WERI-Rb-1 (cell line): ENCODE data around the gene KRTAP19-3.

ENCODE experiments used
- DNase-seq: peaks from one replicate; pipeline ENCODE4 v3.0.0-alpha.2; 2020
- H3K27ac ChIP-seq: fragments of 250-450 bp; sonication (Bioruptor Pico); 2 replicates; pipeline ENCODE4 v1.5.1; 2020; ENCODE audit warnings: mild to moderate bottlenecking, moderate library complexity
- H3K27me3 ChIP-seq: fragments of 250-450 bp; sonication (Bioruptor Pico); 2 replicates; pipeline ENCODE4 v1.5.1; 2021; ENCODE audit warnings: mild to moderate bottlenecking, low read depth, moderate library complexity; ENCODE audit not compliant: insufficient read depth, severe bottlenecking
- H3K36me3 ChIP-seq: fragments of 250-450 bp; sonication (Bioruptor Pico); 2 replicates; pipeline ENCODE4 v1.5.1; 2020; ENCODE audit warnings: mild to moderate bottlenecking, moderate library complexity
- H3K4me3 ChIP-seq: 2 replicates; pipeline ENCODE4 v1.5.1; 2011; ENCODE audit warnings: low read depth, mild to moderate bottlenecking, control low read depth, low read length
- H3K9me3 ChIP-seq: fragments of 250-450 bp; sonication (Bioruptor Pico); 2 replicates; pipeline ENCODE4 v1.5.1; 2021; ENCODE audit warnings: mild to moderate bottlenecking, moderate library complexity; ENCODE audit not compliant: severe bottlenecking
- CTCF ChIP-seq: IDR thresholded peaks from 2 replicates; pipeline ENCODE4 v1.5.1; 2011; ENCODE audit warnings: low read depth, mild to moderate bottlenecking, control low read depth, inconsistent platforms, low read length

The KRTAP19-3 gene

GRCh38 chr21:30468900-30469714 lies 22.7 kb downstream of the KRTAP19-3 start:
- DNase-seq, result no peak
- no peaks in the 10 kb centered on the region for H3K9me3 ChIP-seq
- no peak for TF ChIP-seq CTCF

GRCh38 chr21:30463713-30464112 lies 28.1 kb downstream of the KRTAP19-3 start:
- no peak for DNase-seq
- Histone ChIP-seq H3K9me3 (no peaks in the 10 kb centered on the region), H3K36me3 (no peaks in the 10 kb centered on the region), H3K4me3 (no peak overlapping the region), H3K27ac (no peak overlapping the region), H3K27me3 (peaks cover 71% of the 10 kb centered on the region)
- TF ChIP-seq CTCF, result peak; percentile 66

More at GRCh38 chr21:30468900-30469714, 22.7 kb downstream of the KRTAP19-3 start:
- Histone ChIP-seq H3K27me3 (peaks cover 78% of the 10 kb centered on the region), H3K4me3 (no peak overlapping the region), H3K27ac (no peak overlapping the region), H3K36me3 (no peaks in the 10 kb centered on the region)

- Histone ChIP-seq H3K9me3 (no peaks in the 10 kb centered on the region), H3K27me3 (peaks cover 88% of the 10 kb centered on the region)
- DNase-seq, result no peak
Observed at GRCh38 chr21:30448514-30448913, 43.3 kb downstream of the KRTAP19-3 start.

GRCh38 chr21:30447056-30447455 lies 44.8 kb downstream of the KRTAP19-3 start:
- no peak overlapping the region for H3K27ac ChIP-seq
- peaks cover 88% of the 10 kb centered on the region for H3K27me3 ChIP-seq
- H3K4me3 ChIP-seq, result no peak overlapping the region
- no peaks in the 10 kb centered on the region for H3K9me3 ChIP-seq
- no peak for TF ChIP-seq CTCF
- DNase-seq, result no peak
- no peaks in the 10 kb centered on the region for H3K36me3 ChIP-seq

More at GRCh38 chr21:30448514-30448913, 43.3 kb downstream of the KRTAP19-3 start:
- H3K27ac ChIP-seq, result no peak overlapping the region
- H3K36me3 ChIP-seq, result no peaks in the 10 kb centered on the region
- H3K4me3 ChIP-seq, result no peak overlapping the region
- no peak for TF ChIP-seq CTCF

- DNase-seq, result no peak
- Histone ChIP-seq H3K4me3 (no peak overlapping the region), H3K9me3 (no peaks in the 10 kb centered on the region), H3K36me3 (no peaks in the 10 kb centered on the region), H3K27me3 (peaks cover 94% of the 10 kb centered on the region), H3K27ac (no peak overlapping the region)
- TF ChIP-seq CTCF, result no peak
Observed at GRCh38 chr21:30444204-30444603, 47.6 kb downstream of the KRTAP19-3 start.
